ENCODE results near the gene KHSRP. TPM values are rescaled to one million over a fixed set of nuclear protein-coding genes. Genes with fewer than 3 reads are reported as not detected.

Gene KHSRP
- total and polyA plus RNA-seq, 2 of the 13 experiments (the other 11 are each of a cell fraction or from before 2014, with no cell fraction given): 72.1 to 129 TPM

DNA sequence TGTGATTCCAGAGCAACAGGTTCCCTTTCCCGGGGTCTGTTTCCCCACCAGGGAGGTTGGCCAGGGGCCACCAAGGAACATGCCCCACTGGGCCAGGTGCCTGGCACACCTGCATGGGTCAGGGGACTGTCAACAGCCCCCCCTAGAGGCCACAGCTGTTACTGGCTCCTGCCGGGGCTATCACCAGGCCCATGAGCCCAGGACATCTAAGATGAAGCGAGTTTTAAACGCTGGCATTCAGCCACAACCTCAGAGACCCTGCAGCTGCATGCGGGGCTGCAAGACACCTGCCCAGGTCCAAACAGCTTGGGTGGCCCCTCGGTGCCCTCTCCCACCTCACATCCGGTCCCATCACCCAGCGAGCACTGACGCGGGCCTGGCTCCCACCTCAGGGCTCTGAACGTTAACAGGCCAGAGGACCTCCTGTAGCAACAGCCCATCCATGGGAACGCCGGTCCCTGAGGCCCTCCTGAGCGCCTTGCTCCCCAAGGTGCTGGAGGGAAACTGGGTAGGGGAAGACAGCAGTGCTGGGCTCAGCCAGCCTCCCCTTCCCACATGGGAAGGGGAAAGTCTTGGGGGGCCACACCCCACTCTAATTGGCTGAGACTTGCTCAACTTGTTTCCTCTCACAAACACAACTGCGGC lies 12.0 kb downstream of the KHSRP start (continued):
- TF ChIP-seq HES4 (CRISPR knock-in tag; IDR thresholded peaks at IDR 0.05; ENCODE audit: borderline replicate concordance): no peak
- no peak for TF ChIP-seq ZNF3 (CRISPR knock-in tag; IDR thresholded peaks at IDR 0.05)
- no peak for TF ChIP-seq ZSCAN30 (CRISPR knock-in tag; IDR thresholded peaks at IDR 0.05)
- no peak for TF ChIP-seq ZNF552 (CRISPR knock-in tag; IDR thresholded peaks at IDR 0.05; ENCODE audit: borderline replicate concordance)
- TF ChIP-seq, protein P1, sequence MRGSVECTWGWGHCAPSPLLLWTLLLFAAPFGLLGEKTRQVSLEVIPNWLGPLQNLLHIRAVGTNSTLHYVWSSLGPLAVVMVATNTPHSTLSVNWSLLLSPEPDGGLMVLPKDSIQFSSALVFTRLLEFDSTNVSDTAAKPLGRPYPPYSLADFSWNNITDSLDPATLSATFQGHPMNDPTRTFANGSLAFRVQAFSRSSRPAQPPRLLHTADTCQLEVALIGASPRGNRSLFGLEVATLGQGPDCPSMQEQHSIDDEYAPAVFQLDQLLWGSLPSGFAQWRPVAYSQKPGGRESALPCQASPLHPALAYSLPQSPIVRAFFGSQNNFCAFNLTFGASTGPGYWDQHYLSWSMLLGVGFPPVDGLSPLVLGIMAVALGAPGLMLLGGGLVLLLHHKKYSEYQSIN (CRISPR knock-in tag; IDR thresholded peaks at IDR 0.05; ENCODE audit: borderline replicate concordance): no peak
- no peak for TF ChIP-seq CAMTA2 (CRISPR knock-in tag; IDR thresholded peaks at IDR 0.05; ENCODE audit: borderline replicate concordance)
- TF ChIP-seq ZNF776 (CRISPR knock-in tag; IDR thresholded peaks at IDR 0.05): no peak
- peak; percentile 100 for TF ChIP-seq AGO2 (optimal IDR thresholded peaks at IDR 0.05; ENCODE audit: low read depth, low read length)
- TF ChIP-seq POLR2A (IDR thresholded peaks at IDR 0.05; ENCODE audit: insufficient read depth in 1 of 2, low read depth in 2 of 2, low read length in 2 of 2): peak in 1 of 2 experiments; percentile 43; a peak in 1 of 4 replicates
- TF ChIP-seq, protein P2, sequence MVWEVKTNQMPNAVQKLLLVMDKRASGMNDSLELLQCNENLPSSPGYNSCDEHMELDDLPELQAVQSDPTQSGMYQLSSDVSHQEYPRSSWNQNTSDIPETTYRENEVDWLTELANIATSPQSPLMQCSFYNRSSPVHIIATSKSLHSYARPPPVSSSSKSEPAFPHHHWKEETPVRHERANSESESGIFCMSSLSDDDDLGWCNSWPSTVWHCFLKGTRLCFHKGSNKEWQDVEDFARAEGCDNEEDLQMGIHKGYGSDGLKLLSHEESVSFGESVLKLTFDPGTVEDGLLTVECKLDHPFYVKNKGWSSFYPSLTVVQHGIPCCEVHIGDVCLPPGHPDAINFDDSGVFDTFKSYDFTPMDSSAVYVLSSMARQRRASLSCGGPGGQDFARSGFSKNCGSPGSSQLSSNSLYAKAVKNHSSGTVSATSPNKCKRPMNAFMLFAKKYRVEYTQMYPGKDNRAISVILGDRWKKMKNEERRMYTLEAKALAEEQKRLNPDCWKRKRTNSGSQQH (CRISPR knock-in tag; IDR thresholded peaks at IDR 0.05; ENCODE audit: low read depth): no peak
- TF ChIP-seq ZNF674 (CRISPR knock-in tag; IDR thresholded peaks at IDR 0.05; ENCODE audit: low read depth): no peak
- TF ChIP-seq RBFOX2 (IDR thresholded peaks at IDR 0.05; ENCODE audit: low read depth, low read length): peak; percentile 56
- TF ChIP-seq ZNF879 (CRISPR knock-in tag; IDR thresholded peaks at IDR 0.05): no peak
- TF ChIP-seq, protein P3, sequence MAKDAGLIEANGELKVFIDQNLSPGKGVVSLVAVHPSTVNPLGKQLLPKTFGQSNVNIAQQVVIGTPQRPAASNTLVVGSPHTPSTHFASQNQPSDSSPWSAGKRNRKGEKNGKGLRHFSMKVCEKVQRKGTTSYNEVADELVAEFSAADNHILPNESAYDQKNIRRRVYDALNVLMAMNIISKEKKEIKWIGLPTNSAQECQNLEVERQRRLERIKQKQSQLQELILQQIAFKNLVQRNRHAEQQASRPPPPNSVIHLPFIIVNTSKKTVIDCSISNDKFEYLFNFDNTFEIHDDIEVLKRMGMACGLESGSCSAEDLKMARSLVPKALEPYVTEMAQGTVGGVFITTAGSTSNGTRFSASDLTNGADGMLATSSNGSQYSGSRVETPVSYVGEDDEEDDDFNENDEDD (CRISPR knock-in tag; IDR thresholded peaks at IDR 0.05; ENCODE audit: borderline replicate concordance): no peak
- TF ChIP-seq ZNF296 (CRISPR knock-in tag; conservative IDR thresholded peaks at IDR 0.05): no peak
- TF ChIP-seq ZBTB42 (CRISPR knock-in tag; IDR thresholded peaks at IDR 0.05): no peak
- TF ChIP-seq KMT2A (CRISPR knock-in tag; IDR thresholded peaks at IDR 0.05): 0 out of 2 replicates have a peak, but pooled peaks have one; percentile 43
- peak; percentile 86 for TF ChIP-seq CTCF (CRISPR knock-in tag; IDR thresholded peaks at IDR 0.05)
- peak; percentile 32; the same call in 1 of the 2 replicates for TF ChIP-seq MYC (CRISPR knock-in tag; IDR thresholded peaks at IDR 0.05; ENCODE audit: borderline replicate concordance)
- TF ChIP-seq ZNF383 (CRISPR knock-in tag; IDR thresholded peaks at IDR 0.05; ENCODE audit: borderline replicate concordance): no peak
